ENCODE measurements around the gene GCAT. TPM values are rescaled to one million over a fixed set of nuclear protein-coding genes. Genes with fewer than 3 reads are reported as not detected.

The GCAT gene
- total and polyA plus RNA-seq, 2 of the 13 experiments (the other 11 are each of a cell fraction or from before 2014, with no cell fraction given): 28.0 to 50.3 TPM

DNA sequence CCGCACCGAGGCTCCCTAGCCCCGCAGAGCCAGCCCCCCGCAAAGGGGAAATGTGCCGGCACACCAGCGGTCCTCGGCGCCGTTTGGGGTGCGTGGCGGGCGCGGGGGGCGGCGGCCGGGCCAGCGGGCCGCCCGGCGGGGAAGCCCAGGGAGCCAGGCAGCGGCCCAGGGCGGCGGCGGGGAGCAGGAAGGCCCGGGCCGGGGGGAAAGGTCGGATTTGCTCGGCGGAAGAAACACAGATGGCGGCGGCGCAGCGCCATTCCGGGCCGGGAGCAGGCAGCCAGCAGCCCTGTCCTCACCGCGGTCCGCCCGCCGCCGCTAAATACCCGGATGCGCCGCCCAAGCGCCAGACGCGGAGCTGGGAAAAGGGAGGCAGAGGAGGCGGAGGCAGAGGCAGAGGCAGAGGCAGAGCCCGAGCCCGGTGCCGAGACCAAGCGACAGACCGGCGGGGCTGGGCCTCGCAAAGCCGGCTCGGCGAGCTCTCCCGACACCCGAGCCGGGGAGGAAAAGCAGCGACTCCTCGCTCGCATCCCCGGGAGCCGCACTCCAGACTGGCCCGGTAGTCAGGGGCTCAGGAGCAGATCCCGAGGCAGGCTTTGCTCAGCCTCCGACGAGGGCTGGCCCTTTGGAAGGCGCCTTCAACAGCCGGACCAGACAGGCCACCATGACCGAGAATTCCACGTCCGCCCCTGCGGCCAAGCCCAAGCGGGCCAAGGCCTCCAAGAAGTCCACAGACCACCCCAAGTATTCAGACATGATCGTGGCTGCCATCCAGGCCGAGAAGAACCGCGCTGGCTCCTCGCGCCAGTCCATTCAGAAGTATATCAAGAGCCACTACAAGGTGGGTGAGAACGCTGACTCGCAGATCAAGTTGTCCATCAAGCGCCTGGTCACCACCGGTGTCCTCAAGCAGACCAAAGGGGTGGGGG is 2.6 kb upstream of the GCAT start (continued):
- peak; percentile 100 for TF ChIP-seq RBFOX2 (IDR thresholded peaks at IDR 0.05; ENCODE audit: low read depth, low read length)
- peak; percentile 47; the same call in 1 of the 2 replicates for TF ChIP-seq FOXJ3 (CRISPR knock-in tag; IDR thresholded peaks at IDR 0.05; ENCODE audit: borderline replicate concordance)
- TF ChIP-seq, protein P1, sequence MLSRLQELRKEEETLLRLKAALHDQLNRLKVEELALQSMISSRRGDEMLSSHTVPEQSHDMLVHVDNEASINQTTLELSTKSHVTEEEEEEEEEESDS (CRISPR knock-in tag; IDR thresholded peaks at IDR 0.05; ENCODE audit: borderline replicate concordance): peak; percentile 75; the same call in 1 of the 2 replicates
- TF ChIP-seq GABPB1 (CRISPR knock-in tag; IDR thresholded peaks at IDR 0.05): peak; percentile 81
- TF ChIP-seq EED (CRISPR knock-in tag; IDR thresholded peaks at IDR 0.05): peak; percentile 63
- TF ChIP-seq IRF2 (CRISPR knock-in tag; IDR thresholded peaks at IDR 0.05): peak; percentile 40; the same call in 1 of the 2 replicates
- TF ChIP-seq, protein P2, sequence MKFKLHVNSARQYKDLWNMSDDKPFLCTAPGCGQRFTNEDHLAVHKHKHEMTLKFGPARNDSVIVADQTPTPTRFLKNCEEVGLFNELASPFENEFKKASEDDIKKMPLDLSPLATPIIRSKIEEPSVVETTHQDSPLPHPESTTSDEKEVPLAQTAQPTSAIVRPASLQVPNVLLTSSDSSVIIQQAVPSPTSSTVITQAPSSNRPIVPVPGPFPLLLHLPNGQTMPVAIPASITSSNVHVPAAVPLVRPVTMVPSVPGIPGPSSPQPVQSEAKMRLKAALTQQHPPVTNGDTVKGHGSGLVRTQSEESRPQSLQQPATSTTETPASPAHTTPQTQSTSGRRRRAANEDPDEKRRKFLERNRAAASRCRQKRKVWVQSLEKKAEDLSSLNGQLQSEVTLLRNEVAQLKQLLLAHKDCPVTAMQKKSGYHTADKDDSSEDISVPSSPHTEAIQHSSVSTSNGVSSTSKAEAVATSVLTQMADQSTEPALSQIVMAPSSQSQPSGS (CRISPR knock-in tag; IDR thresholded peaks at IDR 0.05): peak; percentile 57; the same call in 1 of the 2 replicates
- TF ChIP-seq POLR2A (IDR thresholded peaks at IDR 0.05; ENCODE audit: insufficient read depth in 1 of 2, low read depth in 2 of 2, low read length in 2 of 2): peak; percentile 95 to 99
- 0 out of 2 replicates have a peak, but pooled peaks have one; percentile 40 for TF ChIP-seq SIX4 (CRISPR knock-in tag; IDR thresholded peaks at IDR 0.05)
- no peak for TF ChIP-seq ZNF510 (CRISPR knock-in tag; IDR thresholded peaks at IDR 0.05; ENCODE audit: low read depth)
- TF ChIP-seq AHR (CRISPR knock-in tag; IDR thresholded peaks at IDR 0.05): no peak; the same call in 1 of the 2 replicates
- no peak for TF ChIP-seq SOX6 (IDR thresholded peaks at IDR 0.05)
- TF ChIP-seq SOX6 (CRISPR knock-in tag; IDR thresholded peaks at IDR 0.05): peak; percentile 47; the same call in 1 of the 2 replicates
- TF ChIP-seq, protein P3, sequence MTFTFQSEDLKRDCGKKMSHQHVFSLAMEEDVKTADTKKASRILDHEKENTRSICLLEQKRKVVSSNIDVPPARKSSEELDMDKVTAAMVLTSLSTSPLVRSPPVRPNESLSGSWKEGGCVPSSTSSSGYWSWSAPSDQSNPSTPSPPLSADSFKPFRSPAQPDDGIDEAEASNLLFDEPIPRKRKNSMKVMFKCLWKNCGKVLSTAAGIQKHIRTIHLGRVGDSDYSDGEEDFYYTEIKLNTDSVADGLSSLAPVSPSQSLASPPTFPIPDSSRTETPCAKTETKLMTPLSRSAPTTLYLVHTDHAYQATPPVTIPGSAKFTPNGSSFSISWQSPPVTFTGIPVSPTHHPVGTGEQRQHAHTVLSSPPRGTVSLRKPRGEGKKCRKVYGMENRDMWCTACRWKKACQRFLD (CRISPR knock-in tag; IDR thresholded peaks at IDR 0.05; ENCODE audit: borderline replicate concordance): 0 out of 2 replicates have a peak, but pooled peaks have one; percentile 69
- TF ChIP-seq ZNF720 (CRISPR knock-in tag; IDR thresholded peaks at IDR 0.05): no peak
- peak; percentile 17; the same call in 1 of the 2 replicates for TF ChIP-seq CHD2 (IDR thresholded peaks at IDR 0.05; ENCODE audit: low read depth, low read length)
- TF ChIP-seq NKX3-1 (CRISPR knock-in tag; IDR thresholded peaks at IDR 0.05): peak; percentile 83
- no peak; the same call in 1 of the 2 replicates for TF ChIP-seq ZNF7 (CRISPR knock-in tag; IDR thresholded peaks at IDR 0.05)
- TF ChIP-seq ETV5 (CRISPR knock-in tag; IDR thresholded peaks at IDR 0.05; ENCODE audit: borderline replicate concordance): peak; percentile 59
- TF ChIP-seq ZNF274 (CRISPR knock-in tag; IDR thresholded peaks at IDR 0.05): peak; percentile 86
- TF ChIP-seq SYNCRIP (IDR thresholded peaks at IDR 0.05; ENCODE audit: insufficient read depth, low read depth, low read length): no peak
- TF ChIP-seq, protein P4, sequence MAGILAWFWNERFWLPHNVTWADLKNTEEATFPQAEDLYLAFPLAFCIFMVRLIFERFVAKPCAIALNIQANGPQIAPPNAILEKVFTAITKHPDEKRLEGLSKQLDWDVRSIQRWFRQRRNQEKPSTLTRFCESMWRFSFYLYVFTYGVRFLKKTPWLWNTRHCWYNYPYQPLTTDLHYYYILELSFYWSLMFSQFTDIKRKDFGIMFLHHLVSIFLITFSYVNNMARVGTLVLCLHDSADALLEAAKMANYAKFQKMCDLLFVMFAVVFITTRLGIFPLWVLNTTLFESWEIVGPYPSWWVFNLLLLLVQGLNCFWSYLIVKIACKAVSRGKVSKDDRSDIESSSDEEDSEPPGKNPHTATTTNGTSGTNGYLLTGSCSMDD (CRISPR knock-in tag; IDR thresholded peaks at IDR 0.05): no peak
- TF ChIP-seq HNF4G (IDR thresholded peaks at IDR 0.05; ENCODE audit: borderline replicate concordance, low read depth, low read length): peak; percentile 40; the same call in 1 of the 2 replicates
- TF ChIP-seq HNF4G (CRISPR knock-in tag; IDR thresholded peaks at IDR 0.05; ENCODE audit: borderline replicate concordance, low read depth): 0 out of 2 replicates have a peak, but pooled peaks have one; percentile 67
- 0 out of 2 replicates have a peak, but pooled peaks have one; percentile 45 for TF ChIP-seq SATB2 (CRISPR knock-in tag; IDR thresholded peaks at IDR 0.05)
